ENCODE results near the gene MEGF10.

MEGF10 gene

GRCh38 chr5:127370631-127371030 is 80.0 kb downstream of the MEGF10 start:
- ChIA-PET CTCF (interaction anchor here (0.7 kb wide), 1 partner anchor 259 kb away, joined by 4 read pairs; no protein-coding TSS in a partner anchor), POLR2A (ENCODE audit: low non-redundant PET) (no interaction called here)
- TF ChIP-seq CTCF (conservative IDR thresholded peaks at IDR 0.05; ENCODE audit: low read depth), result no peak
- H3K27ac ChIP-seq, result no peak overlapping the region
- no peak for DNase-seq (ENCODE audit: low spot score)

- DNase-seq (ENCODE audit: low spot score), result no peak
- ChIA-PET CTCF (interaction anchor here (0.6 to 1.0 kb wide), 4 partner anchors 9 to 216 kb away, joined by 3 to 5 read pairs (median 4); no protein-coding TSS in a partner anchor), POLR2A (ENCODE audit: low non-redundant PET) (no interaction called here)
- peak; percentile 18 for TF ChIP-seq CTCF (conservative IDR thresholded peaks at IDR 0.05; ENCODE audit: low read depth)
- no peak overlapping the region for H3K27ac ChIP-seq
Measured at GRCh38 chr5:127373858-127374491, 83.4 kb downstream of the MEGF10 start.

GRCh38 chr5:127375124-127375523 is 84.5 kb downstream of the MEGF10 start:
- H3K27ac ChIP-seq, result no peak overlapping the region
- ChIA-PET CTCF (no interaction called here), POLR2A (ENCODE audit: low non-redundant PET) (no interaction called here)
- DNase-seq (ENCODE audit: low spot score), result no peak
- no peak for TF ChIP-seq CTCF (conservative IDR thresholded peaks at IDR 0.05; ENCODE audit: low read depth)

- TF ChIP-seq CTCF (conservative IDR thresholded peaks at IDR 0.05; ENCODE audit: low read depth), result no peak
- no peak overlapping the region for H3K27ac ChIP-seq
- ChIA-PET CTCF (no interaction called here), POLR2A (ENCODE audit: low non-redundant PET) (no interaction called here)
- DNase-seq (ENCODE audit: low spot score), result no peak
Measured at GRCh38 chr5:127375544-127376091, 85.0 kb downstream of the MEGF10 start.

GRCh38 chr5:127377651-127378050 is 87.1 kb downstream of the MEGF10 start:
- CTCF ChIA-PET, result no interaction called here
- DNase-seq (ENCODE audit: low spot score), result no peak
- POLR2A ChIA-PET (ENCODE audit: low non-redundant PET), result no interaction called here
- no peak for TF ChIP-seq CTCF (conservative IDR thresholded peaks at IDR 0.05; ENCODE audit: low read depth)
- H3K27ac ChIP-seq, result no peak overlapping the region

- TF ChIP-seq CTCF (conservative IDR thresholded peaks at IDR 0.05; ENCODE audit: low read depth), result no peak
- ChIA-PET POLR2A (ENCODE audit: low non-redundant PET) (no interaction called here), CTCF (interaction anchor here (0.8 kb wide), 1 partner anchor 12 kb away, joined by 3 read pairs; no protein-coding TSS in a partner anchor)
- H3K27ac ChIP-seq, result no peak overlapping the region
- no peak for DNase-seq (ENCODE audit: low spot score)
Measured at GRCh38 chr5:127385936-127386335, 95.3 kb downstream of the MEGF10 start.
